Peyer's patch (tissue), 4 donors: ENCODE results near the gene NECAB2.

Experiments used
- POLR2A ChIP-seq, 2 donors: fragments of 450-650 bp; IDR thresholded peaks; one replicate each; pipeline ENCODE4 v1.5.1; 2017; ENCODE audit warnings: antibody characterized with exemption in 2 of 2, mild to moderate bottlenecking in 2 of 2, moderate library complexity in 2 of 2
- TF ChIP-seq, protein P1 (sequence below), 6 experiments: fragments of 450-650 bp in 4 of 6; fragments of 200-600 bp in 2 of 6; sonication (generic) in 1 of 6; IDR thresholded peaks; one replicate each; pipeline ENCODE4 v1.5.1; 2017 to 2019; ENCODE audit warnings: antibody characterized with exemption in 6 of 6, mild to moderate bottlenecking in 3 of 6, moderate library complexity in 1 of 6

GRCh38 chr16:84045001-84045817 lies 77.2 kb downstream of the NECAB2 start:
- TF ChIP-seq, protein P1, sequence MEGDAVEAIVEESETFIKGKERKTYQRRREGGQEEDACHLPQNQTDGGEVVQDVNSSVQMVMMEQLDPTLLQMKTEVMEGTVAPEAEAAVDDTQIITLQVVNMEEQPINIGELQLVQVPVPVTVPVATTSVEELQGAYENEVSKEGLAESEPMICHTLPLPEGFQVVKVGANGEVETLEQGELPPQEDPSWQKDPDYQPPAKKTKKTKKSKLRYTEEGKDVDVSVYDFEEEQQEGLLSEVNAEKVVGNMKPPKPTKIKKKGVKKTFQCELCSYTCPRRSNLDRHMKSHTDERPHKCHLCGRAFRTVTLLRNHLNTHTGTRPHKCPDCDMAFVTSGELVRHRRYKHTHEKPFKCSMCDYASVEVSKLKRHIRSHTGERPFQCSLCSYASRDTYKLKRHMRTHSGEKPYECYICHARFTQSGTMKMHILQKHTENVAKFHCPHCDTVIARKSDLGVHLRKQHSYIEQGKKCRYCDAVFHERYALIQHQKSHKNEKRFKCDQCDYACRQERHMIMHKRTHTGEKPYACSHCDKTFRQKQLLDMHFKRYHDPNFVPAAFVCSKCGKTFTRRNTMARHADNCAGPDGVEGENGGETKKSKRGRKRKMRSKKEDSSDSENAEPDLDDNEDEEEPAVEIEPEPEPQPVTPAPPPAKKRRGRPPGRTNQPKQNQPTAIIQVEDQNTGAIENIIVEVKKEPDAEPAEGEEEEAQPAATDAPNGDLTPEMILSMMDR (IDR thresholded peaks at IDR 0.05), result no peak
- TF ChIP-seq POLR2A (IDR thresholded peaks at IDR 0.05), result no peak
